Astrocyte of the spinal cord (primary cell): Measurements from ENCODE around the gene ECPAS.

Experiments used
- DNase-seq: peaks from one replicate; pipeline ENCODE4 v3.0.0; 2011; ENCODE audit warnings: low read depth, low spot score
- H3K4me3 ChIP-seq: 2 replicates; pipeline ENCODE4 v1.5.1; 2011; ENCODE audit warnings: low read depth, mild to moderate bottlenecking, low read length, moderate library complexity
- CTCF ChIP-seq: IDR thresholded peaks from 2 replicates; pipeline ENCODE4 v1.5.1; 2012; ENCODE audit warnings: low read depth, mild to moderate bottlenecking, low read length, inconsistent platforms
- in situ Hi-C: cut with HindIII; loops from 2 replicates; pipeline ENCODE4 v1.10.0; 2017; ENCODE audit warnings: low sequenced_read_pairs

Gene ECPAS

DNA sequence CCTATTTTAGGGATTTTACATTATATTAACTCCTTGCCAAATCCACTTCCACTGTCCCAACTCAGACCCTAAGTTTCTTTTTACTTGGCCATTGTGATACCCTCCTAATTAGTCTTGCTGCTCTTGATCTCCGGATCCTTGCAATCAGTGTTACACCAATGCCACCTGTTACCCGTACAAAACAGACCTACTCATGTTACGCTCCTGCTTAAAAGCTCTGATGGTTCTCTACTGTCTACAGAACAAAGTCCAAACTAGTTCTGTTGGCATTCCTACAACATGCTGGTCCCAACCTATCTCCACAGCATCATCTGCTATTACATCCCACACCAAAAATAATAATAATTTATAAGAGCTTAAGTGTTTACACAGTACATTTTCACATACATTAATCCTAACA lies 9.8 kb downstream of the ECPAS start:
- no peak for DNase-seq
- H3K4me3 ChIP-seq = no peak overlapping the region
- in situ Hi-C loops = no loop called here
- TF ChIP-seq CTCF = no peak

DNA sequence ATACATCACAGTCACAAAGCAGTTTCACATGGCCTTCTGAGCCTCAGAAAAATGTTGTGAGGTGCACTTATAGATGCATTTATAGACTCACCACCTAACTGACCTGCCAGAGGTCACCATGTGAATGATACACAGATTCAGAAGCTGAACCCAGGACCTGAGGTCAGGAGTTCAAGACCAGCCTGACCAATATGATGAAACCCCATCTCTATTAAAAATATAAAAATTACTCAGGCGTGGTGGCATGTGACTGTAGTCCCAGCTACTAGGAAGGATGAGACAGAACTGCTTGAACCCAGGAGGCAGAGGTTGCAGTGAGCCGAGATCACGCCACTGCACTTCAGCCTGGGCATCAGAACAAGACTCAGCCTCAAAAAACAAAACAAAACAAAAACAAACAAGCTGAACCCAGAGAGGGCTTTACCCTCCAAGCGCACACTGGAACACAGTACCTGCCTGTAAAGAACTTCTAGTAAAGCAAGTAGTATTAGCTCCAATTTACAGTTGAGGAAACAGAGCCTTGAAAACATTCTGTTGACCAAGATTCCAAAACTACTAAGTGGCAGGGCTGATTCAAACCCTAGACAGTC lies 16.3 kb downstream of the ECPAS start:
- no peak for TF ChIP-seq CTCF
- in situ Hi-C loops = no loop called here

DNA sequence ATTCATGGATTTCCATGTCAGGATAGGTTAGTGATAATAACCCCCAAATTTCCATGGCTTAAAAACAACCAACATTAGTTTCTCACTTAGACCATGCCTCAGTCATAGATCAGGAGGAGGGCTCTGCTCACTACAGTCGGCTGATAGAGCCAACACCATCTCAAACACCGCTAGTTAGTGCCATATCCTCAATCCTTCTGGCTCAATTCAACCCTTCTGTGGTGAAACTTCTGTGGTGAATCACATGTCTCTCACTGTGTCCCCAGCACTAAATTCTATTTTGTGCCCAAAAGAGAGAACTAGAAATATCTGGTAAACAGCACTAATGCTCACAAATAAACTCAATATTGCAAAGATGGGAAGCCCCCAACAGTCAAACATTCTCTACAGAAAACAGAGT lies 21.1 kb downstream of the ECPAS start:
- no peak for DNase-seq
- TF ChIP-seq CTCF = no peak
- in situ Hi-C loops = no loop called here
- H3K4me3 ChIP-seq = no peak overlapping the region

More for the DNA sequence above, 16.3 kb downstream of the ECPAS start:
- H3K4me3 ChIP-seq = no peak overlapping the region
- no peak for DNase-seq

- no peak for TF ChIP-seq CTCF
- DNase-seq = no peak
- in situ Hi-C loops = no loop called here
Observed at GRCh38 chr9:111458139-111459009, 25.8 kb downstream of the ECPAS start.

GRCh38 chr9:111456529-111456928 lies 27.7 kb downstream of the ECPAS start:
- no peak overlapping the region for H3K4me3 ChIP-seq
- in situ Hi-C loops = no loop called here
- no peak for DNase-seq
- no peak for TF ChIP-seq CTCF

More at GRCh38 chr9:111458139-111459009, 25.8 kb downstream of the ECPAS start:
- H3K4me3 ChIP-seq = no peak overlapping the region

DNA sequence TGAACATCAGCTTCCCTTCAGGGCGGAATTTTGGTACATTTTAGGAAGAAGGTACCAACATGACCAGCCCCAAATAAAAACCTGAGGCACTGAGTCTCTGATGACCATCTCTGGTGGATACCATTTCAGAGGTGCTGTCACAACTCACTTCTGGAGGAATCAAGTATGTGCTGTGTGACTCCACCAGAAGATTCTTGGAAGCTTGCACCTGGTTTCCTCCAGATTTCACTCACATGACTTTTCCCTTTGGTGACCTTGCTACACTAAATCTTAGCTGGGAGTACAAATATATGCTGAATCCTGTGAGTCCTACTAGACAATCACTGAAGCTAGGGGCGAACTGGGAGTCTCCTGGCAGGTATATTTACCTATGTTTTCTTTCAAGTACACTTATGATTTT lies 28.5 kb downstream of the ECPAS start:
- no peak for TF ChIP-seq CTCF
- H3K4me3 ChIP-seq = no peak overlapping the region
- in situ Hi-C loops = no loop called here
- no peak for DNase-seq
